Rectal smooth muscle tissue (tissue), 1 donor: Measurements from ENCODE around the gene DHX36.
A peak's percentile ranks its signal among the peaks of the same experiment; 100 is the strongest.

Experiments used
- H3K27ac ChIP-seq: one replicate; pipeline ENCODE4 v1.7.0; 2013; ENCODE audit warnings: low read depth, low read length, inconsistent platforms
- H3K27me3 ChIP-seq: one replicate; pipeline ENCODE4 v1.7.0; 2013; ENCODE audit warnings: low read length; ENCODE audit not compliant: control insufficient read depth, insufficient read depth
- H3K36me3 ChIP-seq: one replicate; pipeline ENCODE4 v1.7.0; 2013; ENCODE audit warnings: low read length; ENCODE audit not compliant: control insufficient read depth, insufficient read depth
- H3K4me1 ChIP-seq: one replicate; pipeline ENCODE4 v1.7.0; 2013; ENCODE audit warnings: low read length; ENCODE audit not compliant: control insufficient read depth, insufficient read depth
- H3K4me3 ChIP-seq: one replicate; pipeline ENCODE4 v1.7.0; 2013; ENCODE audit warnings: low read length
- H3K9ac ChIP-seq: one replicate; pipeline ENCODE4 v1.7.0; 2013; ENCODE audit warnings: low read length

The DHX36 gene

DNA sequence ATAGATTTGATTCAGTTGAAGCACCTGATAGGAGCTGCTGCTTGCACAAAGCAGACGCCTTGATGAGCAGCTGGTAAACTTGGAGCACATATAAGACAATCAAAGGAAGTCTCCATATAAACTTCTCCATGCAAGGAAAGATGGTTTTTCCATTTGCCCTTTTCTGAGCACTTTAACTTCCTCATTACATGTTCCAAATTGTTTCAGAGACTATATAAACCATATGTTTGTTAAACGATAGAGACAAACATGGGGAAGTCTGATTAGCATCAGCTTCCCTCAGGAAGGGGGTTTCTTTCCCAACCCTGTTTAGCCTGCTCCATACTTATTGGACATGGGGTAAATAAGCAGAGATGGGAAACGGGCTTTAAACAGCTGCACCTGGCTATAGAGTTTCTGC is 88.0 kb downstream of the DHX36 start:
- no peaks in the 10 kb centered on the region for H3K27me3 ChIP-seq
- no peaks in the 10 kb centered on the region for H3K4me1 ChIP-seq
- no peak overlapping the region for H3K27ac ChIP-seq
- no peak overlapping the region for H3K9ac ChIP-seq
- peaks cover 2% of the 10 kb centered on the region for H3K36me3 ChIP-seq
- H3K4me3 ChIP-seq = no peak overlapping the region

DNA sequence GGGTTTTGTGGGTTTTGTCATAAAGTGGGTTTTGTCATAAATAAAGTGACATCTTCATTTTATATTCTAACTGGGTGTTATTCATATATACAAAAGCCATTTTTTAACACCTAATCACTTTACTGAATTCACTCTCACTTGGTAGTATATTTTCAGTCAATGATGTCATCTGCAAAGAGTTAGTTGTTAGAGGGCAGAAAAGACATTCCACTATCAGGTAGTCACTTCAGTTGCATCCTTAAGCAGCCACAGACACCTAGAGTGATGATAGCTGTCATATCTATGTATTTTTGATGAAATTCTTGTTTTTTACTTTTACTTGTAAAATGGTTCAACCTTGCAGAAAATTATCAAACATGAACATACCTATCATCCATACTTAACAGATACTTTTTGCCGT is 89.0 kb downstream of the DHX36 start:
- Histone ChIP-seq H3K36me3 (no peaks in the 10 kb centered on the region), H3K4me3 (no peak overlapping the region), H3K27ac (no peak overlapping the region), H3K4me1 (no peaks in the 10 kb centered on the region), H3K27me3 (no peaks in the 10 kb centered on the region), H3K9ac (no peak overlapping the region)

- Histone ChIP-seq H3K27ac (no peak overlapping the region), H3K9ac (no peak overlapping the region), H3K36me3 (no peaks in the 10 kb centered on the region), H3K27me3 (no peaks in the 10 kb centered on the region), H3K4me3 (no peak overlapping the region), H3K4me1 (peaks cover 8% of the 10 kb centered on the region)
Measured at GRCh38 chr3:154229217-154229590, 95.1 kb downstream of the DHX36 start.

GRCh38 chr3:154228561-154229216 is 95.6 kb downstream of the DHX36 start:
- Histone ChIP-seq H3K36me3 (no peaks in the 10 kb centered on the region), H3K4me3 (no peak overlapping the region), H3K9ac (no peak overlapping the region), H3K4me1 (peaks cover 8% of the 10 kb centered on the region), H3K27me3 (no peaks in the 10 kb centered on the region), H3K27ac (peak overlapping the region; percentile 40)

GRCh38 chr3:154227531-154227930 is 96.8 kb downstream of the DHX36 start:
- Histone ChIP-seq H3K27ac (no peak overlapping the region), H3K4me1 (peaks cover 8% of the 10 kb centered on the region), H3K9ac (no peak overlapping the region), H3K27me3 (no peaks in the 10 kb centered on the region), H3K36me3 (no peaks in the 10 kb centered on the region), H3K4me3 (no peak overlapping the region)

DNA sequence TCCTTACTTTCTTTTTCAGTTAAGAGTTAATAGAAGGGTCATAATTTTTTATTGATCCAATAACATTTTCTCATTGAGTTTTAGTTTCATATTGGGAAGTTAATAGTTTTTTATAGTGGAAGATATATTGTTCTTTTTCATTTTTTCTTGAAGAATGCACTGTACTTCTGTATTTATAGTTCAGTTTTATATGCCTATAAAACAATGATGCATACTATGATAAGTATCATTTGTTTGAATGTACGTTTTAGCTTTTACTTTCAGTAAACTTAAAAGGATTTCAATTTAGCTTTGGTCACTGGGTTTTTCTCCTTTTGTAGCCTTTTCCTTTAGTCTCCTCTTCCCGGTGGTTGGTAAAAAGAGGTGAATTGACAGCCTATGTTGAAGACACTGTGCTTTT is 98.8 kb downstream of the DHX36 start:
- Histone ChIP-seq H3K9ac (no peak overlapping the region), H3K27ac (peak overlapping the region; percentile 14), H3K4me3 (no peak overlapping the region), H3K4me1 (peaks cover 8% of the 10 kb centered on the region), H3K36me3 (no peaks in the 10 kb centered on the region), H3K27me3 (no peaks in the 10 kb centered on the region)

DNA sequence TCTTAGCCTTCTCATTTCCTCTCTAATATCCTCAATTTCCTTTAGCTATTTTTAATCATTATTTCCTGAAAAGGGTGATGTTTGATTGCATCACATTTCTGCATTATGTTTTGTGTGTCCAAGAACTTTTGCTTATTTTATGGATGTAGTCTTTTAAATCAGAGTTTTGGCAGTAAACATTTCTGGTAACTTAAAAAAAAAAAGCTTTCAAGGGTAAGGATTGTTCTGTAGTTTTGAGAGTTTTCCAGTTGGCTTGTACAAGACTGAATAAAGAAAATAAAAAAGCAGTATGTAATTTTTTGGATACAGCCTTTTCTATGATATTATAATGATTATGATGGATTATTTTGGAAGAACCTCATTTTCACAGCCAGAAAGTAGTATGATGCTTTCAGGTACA is 99.4 kb downstream of the DHX36 start:
- Histone ChIP-seq H3K9ac (no peak overlapping the region), H3K4me3 (no peak overlapping the region), H3K4me1 (peaks cover 8% of the 10 kb centered on the region), H3K27ac (no peak overlapping the region), H3K27me3 (no peaks in the 10 kb centered on the region), H3K36me3 (no peaks in the 10 kb centered on the region)

- peaks cover 8% of the 10 kb centered on the region for H3K4me1 ChIP-seq
- H3K27ac ChIP-seq = no peak overlapping the region
- no peaks in the 10 kb centered on the region for H3K36me3 ChIP-seq
- H3K4me3 ChIP-seq = no peak overlapping the region
- H3K27me3 ChIP-seq = no peaks in the 10 kb centered on the region
- H3K9ac ChIP-seq = no peak overlapping the region
Measured at GRCh38 chr3:154224366-154224765, 99.9 kb downstream of the DHX36 start.

- no peaks in the 10 kb centered on the region for H3K36me3 ChIP-seq
- H3K9ac ChIP-seq = no peak overlapping the region
- H3K4me1 ChIP-seq = peaks cover 4% of the 10 kb centered on the region
- H3K27me3 ChIP-seq = no peaks in the 10 kb centered on the region
- no peak overlapping the region for H3K27ac ChIP-seq
- no peak overlapping the region for H3K4me3 ChIP-seq
Measured at GRCh38 chr3:154223519-154223918, 100.8 kb downstream of the DHX36 start.
